GM19328 (cell line): Measurements from ENCODE around the gene DEK.

ENCODE experiments used
- ATAC-seq: cut with Tn5 transposase; IDR thresholded peaks from one replicate; pipeline ENCODE4 v1.9.1; 2021; ENCODE audit warnings: mild to moderate bottlenecking, moderate library complexity; ENCODE audit not compliant: unreplicated experiment

The DEK gene

GRCh38 chr6:18265787-18266522 is 1.6 kb upstream of the DEK start:
- ATAC-seq = no peak

- ATAC-seq = no peak
Measured at GRCh38 chr6:18264923-18265377, 620 bp upstream of the DEK start.

GRCh38 chr6:18263418-18264218 is 712 bp downstream of the DEK start:
- ATAC-seq = no peak

GRCh38 chr6:18262702-18263417 is 1.5 kb downstream of the DEK start:
- ATAC-seq = peak; percentile 46

- ATAC-seq = no peak
Measured at GRCh38 chr6:18261877-18262276, 2.5 kb downstream of the DEK start.

- no peak for ATAC-seq
Measured at GRCh38 chr6:18260448-18261106, 3.8 kb downstream of the DEK start.

GRCh38 chr6:18259675-18260447 is 4.5 kb downstream of the DEK start:
- no peak for ATAC-seq

- no peak for ATAC-seq
Measured at GRCh38 chr6:18254793-18255192, 9.5 kb downstream of the DEK start.

- ATAC-seq = no peak
Measured at GRCh38 chr6:18253635-18254034, 10.7 kb downstream of the DEK start.

GRCh38 chr6:18249271-18249670 is 15.1 kb downstream of the DEK start:
- no peak for ATAC-seq

- ATAC-seq = no peak
Measured at GRCh38 chr6:18248698-18249097, 15.6 kb downstream of the DEK start.

- ATAC-seq = no peak
Measured at GRCh38 chr6:18247002-18247401, 17.3 kb downstream of the DEK start.

GRCh38 chr6:18246205-18246604 is 18.1 kb downstream of the DEK start:
- ATAC-seq = no peak

- ATAC-seq = no peak
Measured at GRCh38 chr6:18245642-18246041, 18.7 kb downstream of the DEK start.

GRCh38 chr6:18245079-18245478 is 19.3 kb downstream of the DEK start:
- no peak for ATAC-seq

GRCh38 chr6:18244251-18244650 is 20.1 kb downstream of the DEK start:
- ATAC-seq = no peak

- no peak for ATAC-seq
Measured at GRCh38 chr6:18243302-18243893, 20.9 kb downstream of the DEK start.

GRCh38 chr6:18242062-18242851 is 22.1 kb downstream of the DEK start:
- ATAC-seq = no peak
